Ureter (tissue), 1 donor: ENCODE data around the gene ZIC4. TPM values are rescaled to one million over a fixed set of nuclear protein-coding genes. Genes with fewer than 3 reads are reported as not detected.

ENCODE experiments used
- DNase-seq: peaks from one replicate; pipeline ENCODE4 v3.0.0-alpha.2; 2020; ENCODE audit warnings: low spot score
- total RNA-seq: library from RNA; stranded (reverse); gene quantifications from one replicate; pipeline ENCODE4 v1.2.4, GENCODE V29; 2023
- donor health status: DM: yes; HTN: yes; CAD: no.

The ZIC4 gene
- total RNA-seq, 1 donor from 2014 or later, result not detected

GRCh38 chr3:147356145-147356908 is 50.0 kb downstream of the ZIC4 start:
- no peak for DNase-seq

- no peak for DNase-seq
Observed at GRCh38 chr3:147355753-147356090, 50.6 kb downstream of the ZIC4 start.

- no peak for DNase-seq
Observed at GRCh38 chr3:147355084-147355752, 51.1 kb downstream of the ZIC4 start.

GRCh38 chr3:147354623-147355022 is 51.7 kb downstream of the ZIC4 start:
- no peak for DNase-seq

- DNase-seq, result no peak
Observed at GRCh38 chr3:147351301-147351700, 55.0 kb downstream of the ZIC4 start.

GRCh38 chr3:147348976-147349375 is 57.4 kb downstream of the ZIC4 start:
- no peak for DNase-seq

- DNase-seq, result no peak
Observed at GRCh38 chr3:147343926-147344325, 62.4 kb downstream of the ZIC4 start.

GRCh38 chr3:147341727-147342126 is 64.6 kb downstream of the ZIC4 start:
- no peak for DNase-seq

GRCh38 chr3:147336543-147337278 is 69.6 kb downstream of the ZIC4 start:
- no peak for DNase-seq

Other genes starting within 250 kb of the ZIC4 start
- not detected for gene ZIC1, start 2.8 kb upstream of the ZIC4 start, total RNA-seq